B cell (primary cell): ENCODE data around the gene SH3RF3.

Experiments used
- CTCF ChIP-seq: fragments of 200-600 bp; IDR thresholded peaks from one replicate; pipeline ENCODE4 v1.8.0; 2022; ENCODE audit warnings: antibody characterized with exemption, mild to moderate bottlenecking
- EZH2 ChIP-seq: IDR thresholded peaks from 2 replicates; pipeline ENCODE4 v1.6.1; 2012; ENCODE audit warnings: borderline replicate concordance, low read depth, mild to moderate bottlenecking, moderate library complexity, low read length; ENCODE audit not compliant: insufficient read depth, poor library complexity, severe bottlenecking

- TF ChIP-seq CTCF, result no peak
- no peak for TF ChIP-seq EZH2
Observed at GRCh38 chr2:109194620-109194937, 65.6 kb downstream of the SH3RF3 start.
